WERI-Rb-1 (cell line): ENCODE measurements around the gene PSKH1.

Source experiments
- DNase-seq: peaks from one replicate; pipeline ENCODE4 v3.0.0-alpha.2; 2020
- H3K27ac ChIP-seq: fragments of 250-450 bp; sonication (Bioruptor Pico); 2 replicates; pipeline ENCODE4 v1.5.1; 2020; ENCODE audit warnings: mild to moderate bottlenecking, moderate library complexity
- H3K27me3 ChIP-seq: fragments of 250-450 bp; sonication (Bioruptor Pico); 2 replicates; pipeline ENCODE4 v1.5.1; 2021; ENCODE audit warnings: mild to moderate bottlenecking, low read depth, moderate library complexity; ENCODE audit not compliant: insufficient read depth, severe bottlenecking
- H3K36me3 ChIP-seq: fragments of 250-450 bp; sonication (Bioruptor Pico); 2 replicates; pipeline ENCODE4 v1.5.1; 2020; ENCODE audit warnings: mild to moderate bottlenecking, moderate library complexity
- H3K4me3 ChIP-seq: 2 replicates; pipeline ENCODE4 v1.5.1; 2011; ENCODE audit warnings: low read depth, mild to moderate bottlenecking, control low read depth, low read length
- H3K9me3 ChIP-seq: fragments of 250-450 bp; sonication (Bioruptor Pico); 2 replicates; pipeline ENCODE4 v1.5.1; 2021; ENCODE audit warnings: mild to moderate bottlenecking, moderate library complexity; ENCODE audit not compliant: severe bottlenecking
- CTCF ChIP-seq: IDR thresholded peaks from 2 replicates; pipeline ENCODE4 v1.5.1; 2011; ENCODE audit warnings: low read depth, mild to moderate bottlenecking, control low read depth, inconsistent platforms, low read length

The PSKH1 gene

GRCh38 chr16:67885545-67885944, 7.5 kb upstream of the PSKH1 start:
- TF ChIP-seq CTCF = no peak
- peak overlapping the region; percentile 75 for H3K27ac ChIP-seq
- no peaks in the 10 kb centered on the region for H3K9me3 ChIP-seq
- H3K4me3 ChIP-seq = no peak overlapping the region
- H3K36me3 ChIP-seq = peaks cover 41% of the 10 kb centered on the region
- peak; percentile 64 for DNase-seq
- no peaks in the 10 kb centered on the region for H3K27me3 ChIP-seq

DNA sequence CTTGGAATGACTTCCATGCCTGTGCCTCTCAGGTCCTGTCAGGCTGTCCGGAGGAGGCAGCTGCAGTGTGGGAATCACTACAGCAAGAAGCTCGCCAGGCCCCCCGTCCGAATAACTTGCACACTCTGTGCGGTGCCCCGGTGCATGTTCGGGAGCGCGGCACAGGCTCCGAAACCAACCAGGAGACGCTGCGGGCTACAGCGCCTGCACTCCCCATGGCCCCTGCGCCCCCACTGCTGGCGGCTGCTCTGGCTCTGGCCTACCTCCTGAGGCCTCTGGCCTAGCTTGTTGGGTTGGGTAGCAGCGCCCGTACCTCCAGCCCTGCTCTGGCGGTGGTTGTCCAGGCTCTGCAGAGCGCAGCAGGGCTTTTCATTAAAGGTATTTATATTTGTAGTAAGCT, 7.1 kb upstream of the PSKH1 start:
- peaks cover 37% of the 10 kb centered on the region for H3K36me3 ChIP-seq

GRCh38 chr16:67886387-67886786, 6.7 kb upstream of the PSKH1 start:
- peak; percentile 12; the same call in 1 of the 2 replicates for TF ChIP-seq CTCF
- peak; percentile 44 for DNase-seq
- H3K27me3 ChIP-seq = no peaks in the 10 kb centered on the region
- no peak overlapping the region for H3K4me3 ChIP-seq
- H3K9me3 ChIP-seq = no peaks in the 10 kb centered on the region
- peaks cover 33% of the 10 kb centered on the region for H3K36me3 ChIP-seq
- peak overlapping the region; percentile 75 for H3K27ac ChIP-seq

More for the DNA sequence above, 7.1 kb upstream of the PSKH1 start:
- peak overlapping the region; percentile 75 for H3K27ac ChIP-seq
- no peaks in the 10 kb centered on the region for H3K27me3 ChIP-seq
- H3K4me3 ChIP-seq = no peak overlapping the region
- H3K9me3 ChIP-seq = no peaks in the 10 kb centered on the region
- no peak for TF ChIP-seq CTCF
- no peak for DNase-seq

GRCh38 chr16:67888331-67888730, 4.7 kb upstream of the PSKH1 start:
- H3K27me3 ChIP-seq = no peaks in the 10 kb centered on the region
- H3K36me3 ChIP-seq = peaks cover 13% of the 10 kb centered on the region
- DNase-seq = peak; percentile 77
- H3K4me3 ChIP-seq = no peak overlapping the region
- H3K27ac ChIP-seq = peak overlapping the region; percentile 83
- no peak for TF ChIP-seq CTCF
- no peaks in the 10 kb centered on the region for H3K9me3 ChIP-seq

DNA sequence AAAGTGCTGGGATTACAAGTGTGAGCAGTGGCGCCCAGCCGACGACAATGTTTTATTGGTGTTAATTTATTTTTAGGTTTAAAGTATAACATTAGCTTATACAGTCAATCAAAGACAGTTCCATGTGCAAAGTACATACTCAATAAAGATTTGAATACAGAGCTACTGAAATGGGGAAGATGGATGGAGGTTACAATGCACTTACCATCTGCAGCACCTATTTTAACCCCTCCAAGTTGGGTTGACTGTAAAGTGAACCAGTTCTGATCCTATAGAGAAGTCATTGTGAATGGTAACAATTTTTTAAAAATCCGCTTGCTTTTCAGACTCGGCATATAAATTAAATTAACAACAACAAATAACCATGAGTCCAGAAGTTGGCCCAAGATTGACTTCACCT, 679 bp upstream of the PSKH1 start:
- no peak for TF ChIP-seq CTCF
- Histone ChIP-seq H3K9me3 (no peaks in the 10 kb centered on the region), H3K27me3 (no peaks in the 10 kb centered on the region), H3K27ac (peak overlapping the region; percentile 52), H3K4me3 (peak overlapping the region; percentile 38), H3K36me3 (no peaks in the 10 kb centered on the region; the same call in 1 of the 2 replicates)
- DNase-seq = no peak

DNA sequence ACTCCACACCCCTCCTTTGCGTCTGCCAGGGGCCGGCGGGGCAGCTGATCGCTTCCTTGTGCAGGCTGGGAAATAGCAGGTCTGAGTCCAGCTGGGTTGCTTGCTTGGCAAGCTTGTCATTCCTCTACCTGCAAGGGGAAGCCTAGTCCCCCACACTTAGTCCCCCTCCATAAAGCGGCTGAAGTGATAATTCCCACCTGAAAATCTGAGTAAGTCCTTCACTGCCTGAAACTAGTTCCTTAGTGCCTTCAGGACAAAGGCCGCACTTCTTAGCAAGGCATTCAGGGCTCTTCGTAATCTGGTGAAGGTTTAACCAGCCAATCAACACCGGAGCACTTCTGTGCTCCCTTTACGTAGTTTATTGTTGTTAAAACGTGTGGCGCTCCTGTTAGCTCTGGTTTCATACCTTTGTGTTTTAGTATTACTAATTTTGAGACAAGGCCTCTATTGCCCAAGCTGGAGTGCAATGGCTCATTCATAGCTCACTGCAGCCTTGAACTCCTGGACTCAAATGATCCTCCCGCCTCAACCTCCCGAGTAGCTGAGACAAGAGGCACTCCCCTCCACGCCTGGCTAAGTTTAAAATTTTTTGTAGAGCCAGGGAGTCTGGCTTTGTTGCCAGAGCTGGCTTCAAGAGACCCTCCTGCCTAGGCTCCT, 817 bp downstream of the PSKH1 start:
- no peak for TF ChIP-seq CTCF

More for the DNA sequence above, 817 bp downstream of the PSKH1 start:
- no peaks in the 10 kb centered on the region for H3K9me3 ChIP-seq
- H3K27me3 ChIP-seq = no peaks in the 10 kb centered on the region
- DNase-seq = peak; percentile 58
- H3K27ac ChIP-seq = peak overlapping the region; percentile 93
- H3K4me3 ChIP-seq = peak overlapping the region; percentile 88
- no peaks in the 10 kb centered on the region; the same call in 1 of the 2 replicates for H3K36me3 ChIP-seq
